ENCODE results near the gene EFNA3.

Gene EFNA3

DNA sequence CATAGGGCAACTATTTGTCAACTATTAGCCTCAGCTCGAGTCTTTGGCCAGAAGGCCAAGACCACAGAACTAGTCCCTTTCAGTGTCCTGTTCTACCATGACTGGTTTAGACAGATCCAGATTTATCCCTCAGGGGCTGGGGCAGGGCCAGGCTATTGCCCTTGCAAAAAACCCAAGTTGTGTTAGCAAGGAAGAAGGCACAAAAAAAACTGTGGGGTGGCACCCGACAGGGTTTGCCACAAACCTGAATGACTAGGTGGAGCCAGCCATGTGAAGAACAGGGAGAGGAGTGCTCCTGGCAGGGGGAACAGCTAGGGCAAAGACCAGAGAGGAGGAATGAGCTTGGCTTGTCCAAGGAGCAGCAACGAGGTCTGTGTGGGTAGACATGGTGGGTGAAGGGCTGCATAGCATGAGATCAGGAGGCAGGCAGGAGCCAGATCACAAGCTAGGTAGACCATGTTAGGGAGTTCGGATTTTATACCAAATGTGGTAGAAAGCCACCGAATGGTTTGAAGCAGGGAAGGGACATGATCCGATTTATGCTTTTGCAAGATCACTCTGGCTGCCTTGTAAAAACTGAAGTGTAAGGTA lies 40.7 kb upstream of the EFNA3 start:
- H3K4me2 ChIP-seq (ENCODE audit: low read depth, low read length, poor library complexity, severe bottlenecking), result no peak overlapping the region
- H3K27me3 ChIP-seq (ENCODE audit: low read length), result no peaks in the 10 kb centered on the region
- no peak for TF ChIP-seq EZH2phosphoT487 (conservative IDR thresholded peaks at IDR 0.05; ENCODE audit: low read length)
- TF ChIP-seq, protein P1, sequence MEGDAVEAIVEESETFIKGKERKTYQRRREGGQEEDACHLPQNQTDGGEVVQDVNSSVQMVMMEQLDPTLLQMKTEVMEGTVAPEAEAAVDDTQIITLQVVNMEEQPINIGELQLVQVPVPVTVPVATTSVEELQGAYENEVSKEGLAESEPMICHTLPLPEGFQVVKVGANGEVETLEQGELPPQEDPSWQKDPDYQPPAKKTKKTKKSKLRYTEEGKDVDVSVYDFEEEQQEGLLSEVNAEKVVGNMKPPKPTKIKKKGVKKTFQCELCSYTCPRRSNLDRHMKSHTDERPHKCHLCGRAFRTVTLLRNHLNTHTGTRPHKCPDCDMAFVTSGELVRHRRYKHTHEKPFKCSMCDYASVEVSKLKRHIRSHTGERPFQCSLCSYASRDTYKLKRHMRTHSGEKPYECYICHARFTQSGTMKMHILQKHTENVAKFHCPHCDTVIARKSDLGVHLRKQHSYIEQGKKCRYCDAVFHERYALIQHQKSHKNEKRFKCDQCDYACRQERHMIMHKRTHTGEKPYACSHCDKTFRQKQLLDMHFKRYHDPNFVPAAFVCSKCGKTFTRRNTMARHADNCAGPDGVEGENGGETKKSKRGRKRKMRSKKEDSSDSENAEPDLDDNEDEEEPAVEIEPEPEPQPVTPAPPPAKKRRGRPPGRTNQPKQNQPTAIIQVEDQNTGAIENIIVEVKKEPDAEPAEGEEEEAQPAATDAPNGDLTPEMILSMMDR (IDR thresholded peaks at IDR 0.05; ENCODE audit: insufficient read depth, low read length, poor library complexity, severe bottlenecking), result no peak
- H2AFZ ChIP-seq (ENCODE audit: low read depth, low read length, severe bottlenecking), result no peak overlapping the region
- H3K4me3 ChIP-seq (ENCODE audit: insufficient read depth, low read length, poor library complexity, severe bottlenecking), result no peak overlapping the region
- H3K9me2 ChIP-seq (replicated peaks; ENCODE audit: insufficient read depth, low read length), result no peaks in the 10 kb centered on the region
- H3K79me2 ChIP-seq (ENCODE audit: insufficient read depth, low read length), result no peaks in the 10 kb centered on the region
- no peaks in the 10 kb centered on the region for H3K9me3 ChIP-seq (ENCODE audit: insufficient read depth, low read length)
- no peak overlapping the region for H3K27ac ChIP-seq (ENCODE audit: low read depth, low read length)
- no peaks in the 10 kb centered on the region for H4K20me1 ChIP-seq (ENCODE audit: low read depth, low read length)
- no peaks in the 10 kb centered on the region for H3F3A ChIP-seq (ENCODE audit: insufficient read depth)
- no peak overlapping the region for H3K9ac ChIP-seq (ENCODE audit: low read length)
- no peaks in the 10 kb centered on the region for H3K36me3 ChIP-seq (ENCODE audit: low read length)

DNA sequence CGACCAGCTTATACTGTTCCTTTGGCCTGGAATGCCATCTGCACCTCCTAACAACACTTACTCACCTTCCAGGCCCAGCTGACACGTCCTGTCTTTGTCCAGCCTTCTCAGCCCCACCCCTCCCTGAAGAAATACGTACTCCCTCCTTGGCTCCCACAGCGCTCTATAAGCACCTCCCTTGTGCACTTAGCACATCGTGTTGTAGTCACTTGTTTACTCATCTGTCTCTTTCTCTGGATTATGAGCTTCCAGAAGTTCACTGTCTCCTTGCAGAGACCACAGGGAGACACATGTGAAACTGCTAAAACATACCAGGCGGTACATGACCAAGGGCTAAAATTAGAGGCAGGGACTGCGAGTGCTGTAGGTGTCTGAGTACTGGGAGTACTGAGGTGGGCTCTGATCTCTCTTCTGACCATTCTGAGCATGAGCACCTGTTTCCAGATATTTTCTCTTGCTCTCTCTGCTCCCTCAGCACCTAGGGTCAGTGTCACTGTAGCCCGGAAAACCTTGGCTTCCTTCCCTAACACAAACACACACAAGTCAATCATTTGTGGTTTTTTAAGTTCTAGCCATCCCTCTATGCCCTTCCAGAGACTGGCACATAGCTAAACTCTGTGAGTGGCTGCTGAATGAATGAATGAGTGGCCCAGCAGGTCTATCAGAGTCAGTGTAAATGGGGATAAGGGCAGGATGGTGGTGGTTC lies 39.9 kb upstream of the EFNA3 start:
- no peaks in the 10 kb centered on the region for H3K9me3 ChIP-seq (ENCODE audit: insufficient read depth, low read length)
- H3K4me3 ChIP-seq (ENCODE audit: insufficient read depth, low read length, poor library complexity, severe bottlenecking), result no peak overlapping the region
- no peaks in the 10 kb centered on the region for H3K36me3 ChIP-seq (ENCODE audit: low read length)
- TF ChIP-seq, protein P1 (IDR thresholded peaks at IDR 0.05; ENCODE audit: insufficient read depth, low read length, poor library complexity, severe bottlenecking), result no peak
- TF ChIP-seq EZH2phosphoT487 (conservative IDR thresholded peaks at IDR 0.05; ENCODE audit: low read length), result no peak
- H3K4me2 ChIP-seq (ENCODE audit: low read depth, low read length, poor library complexity, severe bottlenecking), result no peak overlapping the region
- no peaks in the 10 kb centered on the region for H3K27me3 ChIP-seq (ENCODE audit: low read length)
- no peak overlapping the region for H3K27ac ChIP-seq (ENCODE audit: low read depth, low read length)
- H4K20me1 ChIP-seq (ENCODE audit: low read depth, low read length), result no peaks in the 10 kb centered on the region
- H3K9ac ChIP-seq (ENCODE audit: low read length), result no peak overlapping the region
- H2AFZ ChIP-seq (ENCODE audit: low read depth, low read length, severe bottlenecking), result no peak overlapping the region
- no peaks in the 10 kb centered on the region for H3K79me2 ChIP-seq (ENCODE audit: insufficient read depth, low read length)
- H3F3A ChIP-seq (ENCODE audit: insufficient read depth), result no peaks in the 10 kb centered on the region
- H3K9me2 ChIP-seq (replicated peaks; ENCODE audit: insufficient read depth, low read length), result no peaks in the 10 kb centered on the region

DNA sequence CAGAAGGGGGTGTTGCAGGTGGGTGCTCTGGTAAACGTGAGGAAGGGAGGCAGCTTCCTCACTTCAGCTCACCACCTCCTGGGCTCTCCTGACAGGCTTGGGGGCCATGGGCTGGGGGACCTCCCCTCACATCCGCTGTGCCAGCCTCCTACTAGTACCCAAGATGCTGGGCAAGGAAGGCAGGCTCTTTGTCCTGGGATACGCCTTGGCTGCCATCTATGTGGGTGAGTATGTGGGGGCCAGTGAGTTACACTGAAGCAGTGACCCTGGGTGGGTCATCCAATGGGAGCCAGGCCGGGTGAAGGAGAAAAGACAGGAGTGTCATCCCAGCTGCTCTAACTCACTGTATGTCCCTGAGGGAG lies 39.3 kb upstream of the EFNA3 start:
- no peak overlapping the region for H2AFZ ChIP-seq (ENCODE audit: low read depth, low read length, severe bottlenecking)
- no peak overlapping the region for H3K27ac ChIP-seq (ENCODE audit: low read depth, low read length)
- no peak overlapping the region for H3K9ac ChIP-seq (ENCODE audit: low read length)
- H3K4me2 ChIP-seq (ENCODE audit: low read depth, low read length, poor library complexity, severe bottlenecking), result no peak overlapping the region
- TF ChIP-seq EZH2phosphoT487 (conservative IDR thresholded peaks at IDR 0.05; ENCODE audit: low read length), result no peak
- TF ChIP-seq, protein P1 (IDR thresholded peaks at IDR 0.05; ENCODE audit: insufficient read depth, low read length, poor library complexity, severe bottlenecking), result no peak
- H3K36me3 ChIP-seq (ENCODE audit: low read length), result no peaks in the 10 kb centered on the region
- H3K79me2 ChIP-seq (ENCODE audit: insufficient read depth, low read length), result no peaks in the 10 kb centered on the region
- no peaks in the 10 kb centered on the region for H3K27me3 ChIP-seq (ENCODE audit: low read length)
- H3F3A ChIP-seq (ENCODE audit: insufficient read depth), result no peaks in the 10 kb centered on the region
- no peaks in the 10 kb centered on the region for H4K20me1 ChIP-seq (ENCODE audit: low read depth, low read length)
- H3K9me2 ChIP-seq (replicated peaks; ENCODE audit: insufficient read depth, low read length), result no peaks in the 10 kb centered on the region
- no peak overlapping the region for H3K4me3 ChIP-seq (ENCODE audit: insufficient read depth, low read length, poor library complexity, severe bottlenecking)
- H3K9me3 ChIP-seq (ENCODE audit: insufficient read depth, low read length), result no peaks in the 10 kb centered on the region

Data from SU-DHL-6 (cell line).